Measurements from ENCODE around the gene ALK.

ALK gene

DNA sequence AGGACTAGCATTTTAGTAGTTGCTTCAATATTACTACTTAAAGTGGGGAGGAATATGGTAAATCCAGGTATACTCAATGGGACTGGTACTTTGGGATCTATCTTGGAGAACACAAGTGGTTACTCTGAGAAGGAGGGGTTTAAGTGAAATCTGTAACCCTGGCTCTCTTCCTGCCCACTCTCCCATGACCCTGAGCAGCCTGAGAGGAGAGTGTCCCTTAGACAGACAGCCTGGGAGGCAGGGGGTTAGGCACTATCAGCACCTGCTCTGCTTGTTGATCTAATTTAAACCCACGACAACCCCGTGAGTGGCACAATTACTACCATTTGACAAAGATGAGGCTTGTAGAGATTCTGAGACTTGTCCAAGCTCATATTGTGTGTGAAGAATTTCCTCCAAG is 395.5 kb downstream of the ALK start:
- DNase-seq, result no peak

DNA sequence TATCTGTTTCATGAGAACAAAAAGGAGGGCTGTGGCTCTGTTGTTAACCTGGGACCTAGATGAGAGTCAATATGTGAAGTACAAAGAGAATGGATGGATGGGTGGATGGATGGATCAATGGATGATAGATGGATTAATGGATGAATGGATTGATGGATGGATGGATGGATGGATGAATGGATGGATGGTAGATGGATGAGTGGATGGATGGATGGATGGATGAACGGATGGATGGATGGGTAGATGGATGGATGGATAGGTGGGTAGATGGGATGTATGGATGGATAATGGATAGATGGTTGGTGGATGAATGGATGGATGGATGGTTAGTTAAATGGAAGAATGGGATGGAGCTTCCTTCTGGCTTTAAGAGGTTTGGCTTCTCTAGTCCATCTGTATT is 396.7 kb downstream of the ALK start:
- DNase-seq, result no peak

DNA sequence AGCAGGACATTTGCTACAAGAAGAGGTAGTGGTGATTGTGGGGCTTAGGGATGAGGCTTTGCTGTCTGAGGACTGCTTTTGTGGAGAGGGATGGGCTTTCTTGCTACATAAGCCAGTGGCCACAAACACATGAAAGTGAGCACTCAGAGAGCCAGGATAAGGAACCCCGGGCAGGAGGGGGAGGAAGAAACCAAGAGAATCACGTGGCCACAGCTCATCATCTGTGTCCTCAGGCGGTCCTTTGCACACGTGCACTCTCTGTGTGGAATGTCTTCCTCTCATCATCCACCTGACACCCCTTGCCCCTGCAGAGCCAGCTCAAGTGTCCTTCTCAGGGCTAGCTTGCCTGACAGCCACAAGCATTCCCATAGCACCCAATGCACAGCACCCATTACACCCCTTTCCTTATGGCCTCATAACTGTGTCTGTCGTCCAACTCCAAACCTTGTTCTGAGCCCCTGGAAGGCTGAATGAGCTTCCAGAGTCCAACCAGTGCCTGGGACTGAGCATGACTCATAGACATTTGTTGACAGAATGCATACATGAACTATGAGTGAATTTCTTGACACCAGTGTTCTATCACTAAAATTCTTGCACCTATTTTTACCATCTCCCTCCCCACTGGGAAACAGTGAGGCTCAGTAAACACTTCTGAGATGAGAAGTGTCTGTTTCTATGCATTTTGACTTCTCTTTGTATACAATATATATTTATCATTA is 398.3 kb downstream of the ALK start:
- no peak for DNase-seq

DNA sequence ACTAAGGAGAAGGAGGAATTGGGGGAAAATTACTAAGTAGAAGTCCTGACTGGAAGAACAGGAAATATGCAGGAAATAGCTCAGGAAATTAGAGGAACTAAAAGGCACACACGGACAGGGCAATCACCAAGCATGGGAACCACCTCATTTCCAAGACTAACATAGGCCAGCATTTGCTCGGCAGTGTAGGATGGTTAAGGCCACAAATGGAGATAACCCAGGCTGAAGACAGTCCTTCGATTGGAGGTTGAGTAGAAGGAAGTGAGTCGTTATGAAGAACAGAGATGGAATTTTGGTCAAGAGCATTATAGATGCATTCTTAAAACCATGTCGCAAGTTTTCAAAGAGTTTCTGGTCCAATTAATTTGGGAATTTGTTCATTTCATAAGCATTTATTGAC is 401.4 kb downstream of the ALK start:
- no peak for DNase-seq

DNA sequence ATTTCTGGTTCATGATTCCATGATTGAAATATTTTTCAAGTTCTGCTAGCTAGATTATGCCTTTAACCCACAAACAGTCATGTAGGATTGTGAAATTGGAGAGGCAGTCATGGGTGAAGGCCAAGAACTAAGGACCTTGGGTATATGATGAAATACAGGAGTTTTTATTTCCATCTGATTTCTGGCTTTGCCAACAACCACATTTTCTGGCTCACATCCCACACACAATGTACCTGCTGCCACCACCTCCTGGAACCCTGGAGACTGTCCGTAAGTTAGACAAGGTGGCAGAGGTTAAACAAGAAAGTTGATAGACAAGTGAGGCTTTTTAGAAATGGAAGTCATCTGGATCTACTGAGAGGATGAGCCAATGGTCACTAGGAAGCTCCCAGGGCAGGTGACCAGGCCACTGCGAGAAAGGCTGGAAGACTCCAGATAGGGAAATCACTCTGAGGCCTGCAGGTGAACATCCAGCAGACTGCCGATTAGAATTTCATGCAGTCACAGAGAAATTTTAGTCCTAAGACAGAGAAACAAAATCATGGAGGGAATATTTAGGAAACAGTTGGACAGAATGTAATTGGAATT is 402.0 kb downstream of the ALK start:
- DNase-seq, result no peak

DNA sequence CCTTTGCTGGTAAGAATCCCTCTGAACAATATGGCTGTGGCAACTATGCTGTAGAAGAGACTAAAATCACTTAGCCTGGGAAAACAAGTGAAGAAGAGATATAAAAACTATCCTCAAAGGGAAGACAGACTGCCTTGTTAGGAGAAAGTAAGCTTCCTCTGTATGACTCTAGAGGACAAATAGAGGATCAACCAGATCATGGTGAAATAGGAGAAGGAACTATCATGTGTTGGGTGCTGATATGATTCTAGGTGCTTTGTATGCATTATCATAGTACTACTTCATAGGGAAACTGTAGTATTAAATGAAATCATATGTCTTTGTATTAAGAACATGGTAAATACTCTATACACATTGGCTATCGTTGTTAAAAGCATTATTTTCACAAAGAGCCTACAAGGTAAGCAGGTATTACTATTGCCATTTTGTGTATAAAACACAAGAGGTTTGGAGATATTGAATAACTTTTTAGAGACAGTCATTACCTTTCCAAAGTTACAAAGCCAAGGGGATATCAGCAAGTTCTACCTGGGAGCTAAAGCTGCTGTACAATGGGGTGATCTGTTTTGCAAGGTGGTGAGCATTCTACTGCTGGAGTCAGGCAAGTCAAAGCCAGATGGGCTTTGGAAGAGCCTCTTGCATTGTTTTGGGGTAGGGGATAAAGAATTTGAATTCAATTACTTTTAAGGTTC is 402.6 kb downstream of the ALK start:
- no peak for DNase-seq

DNA sequence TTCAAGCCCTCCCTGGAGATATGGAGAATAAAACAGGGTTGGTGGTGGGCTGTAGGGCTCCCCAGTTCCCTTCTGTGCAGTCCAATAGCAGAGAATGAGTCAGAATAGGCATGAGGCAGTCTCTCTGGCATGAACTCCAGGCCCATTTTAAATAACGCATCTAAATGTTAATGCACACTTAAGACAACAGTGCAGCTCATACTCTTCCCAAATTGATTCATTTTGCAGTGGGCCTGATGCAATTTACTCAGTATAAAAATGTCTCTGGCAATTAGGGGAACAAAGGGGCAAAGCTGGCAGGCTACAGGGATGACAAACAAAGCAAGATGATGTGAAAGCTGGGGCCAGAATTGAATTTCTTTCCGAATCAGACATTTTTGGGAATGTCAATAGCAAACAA is 403.4 kb downstream of the ALK start:
- DNase-seq, result no peak

DNA sequence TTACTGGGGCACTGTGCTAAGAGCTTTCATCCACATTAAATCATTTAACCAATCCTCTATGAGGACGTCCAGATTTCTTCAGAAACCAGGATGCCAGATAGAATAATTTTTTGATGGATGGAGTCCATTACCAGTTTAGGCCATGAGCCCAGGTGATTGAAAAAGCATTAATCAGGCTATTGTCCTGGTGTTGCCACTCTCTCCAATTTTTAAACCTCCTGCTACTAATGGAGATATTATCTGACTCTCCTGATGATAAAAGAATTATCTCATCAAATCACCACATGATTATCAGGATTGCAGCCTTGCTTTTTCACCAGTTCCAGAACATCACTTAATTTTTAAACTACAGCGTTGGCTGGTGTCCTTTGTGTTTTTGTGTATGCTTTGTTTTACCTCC is 404.0 kb downstream of the ALK start:
- no peak for DNase-seq

DNA sequence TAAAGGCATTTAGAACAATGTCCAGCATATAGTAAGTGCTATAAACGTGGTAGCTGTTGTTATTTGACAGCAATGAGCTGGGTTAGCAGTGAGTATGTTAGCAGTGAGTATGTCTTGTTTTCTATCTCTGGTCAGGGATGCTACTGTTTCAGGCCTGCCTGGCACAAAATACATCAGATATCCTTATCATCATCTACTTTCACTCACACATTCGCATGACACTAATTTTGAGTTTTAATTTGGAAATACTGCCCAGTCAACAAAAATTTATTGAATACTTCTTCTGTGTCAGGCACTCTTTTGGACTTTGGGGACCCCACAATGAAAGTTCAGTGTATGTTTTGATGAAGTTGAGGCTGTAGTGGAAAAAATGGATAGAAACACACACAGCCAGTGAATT is 404.6 kb downstream of the ALK start:
- no peak for DNase-seq

DNA sequence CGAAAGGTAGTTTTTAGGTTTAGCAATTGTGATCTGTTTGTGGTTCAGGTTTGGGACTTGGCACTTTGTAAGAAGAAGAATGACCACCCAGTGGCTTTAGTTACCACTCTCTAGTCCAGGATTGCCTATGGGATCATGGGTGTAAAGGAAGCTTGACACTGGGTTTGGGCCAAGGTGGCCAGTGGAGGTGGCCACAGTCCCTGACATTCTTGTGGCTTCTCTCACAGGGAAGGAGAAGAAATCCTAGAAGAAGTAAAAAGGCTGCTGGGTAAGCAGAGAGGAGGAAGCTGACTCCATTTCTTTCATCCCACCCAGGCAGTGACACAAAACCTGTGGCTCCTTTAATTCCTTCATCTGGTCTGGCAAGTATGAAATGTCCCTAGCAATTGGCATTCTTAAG is 411.5 kb downstream of the ALK start:
- DNase-seq, result no peak

DNA sequence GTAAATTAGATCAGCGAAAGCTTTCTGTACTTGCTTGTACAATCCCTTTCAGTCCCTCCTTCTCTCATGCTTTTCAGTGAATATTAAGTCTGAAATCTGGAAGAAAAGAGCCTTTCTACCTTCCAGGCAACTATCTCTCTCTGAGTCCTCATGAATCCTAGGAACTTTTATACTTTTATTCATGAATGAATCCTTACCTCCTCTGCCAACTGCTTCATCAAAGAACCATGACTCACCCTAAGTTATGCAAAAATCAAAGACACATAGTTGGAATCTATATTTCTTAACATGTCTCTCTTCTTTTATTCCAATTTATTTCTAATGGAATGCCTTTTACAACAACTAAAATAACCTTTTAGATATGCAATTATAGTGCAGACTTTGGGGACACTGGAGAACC is 412.0 kb downstream of the ALK start:
- no peak for DNase-seq

DNA sequence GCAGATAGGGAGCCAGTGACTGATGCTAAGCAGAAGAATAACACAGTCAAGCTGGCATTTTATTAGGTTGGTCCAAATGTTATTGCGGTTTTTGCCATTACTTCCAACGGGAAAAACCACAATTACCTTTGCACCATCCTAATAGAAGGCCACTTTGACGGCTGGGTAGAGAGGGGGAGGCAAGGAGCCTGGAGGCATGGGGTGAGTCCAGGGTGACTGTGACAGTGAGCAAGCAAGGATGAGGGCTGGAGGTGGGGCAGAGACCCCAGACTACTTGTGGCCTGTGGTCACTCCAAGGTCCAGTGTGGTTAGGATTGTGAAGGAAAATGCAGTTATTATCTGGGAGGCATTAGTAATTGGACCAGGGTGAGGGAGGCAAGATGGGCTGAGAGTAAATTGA is 416.6 kb downstream of the ALK start:
- DNase-seq, result no peak

DNA sequence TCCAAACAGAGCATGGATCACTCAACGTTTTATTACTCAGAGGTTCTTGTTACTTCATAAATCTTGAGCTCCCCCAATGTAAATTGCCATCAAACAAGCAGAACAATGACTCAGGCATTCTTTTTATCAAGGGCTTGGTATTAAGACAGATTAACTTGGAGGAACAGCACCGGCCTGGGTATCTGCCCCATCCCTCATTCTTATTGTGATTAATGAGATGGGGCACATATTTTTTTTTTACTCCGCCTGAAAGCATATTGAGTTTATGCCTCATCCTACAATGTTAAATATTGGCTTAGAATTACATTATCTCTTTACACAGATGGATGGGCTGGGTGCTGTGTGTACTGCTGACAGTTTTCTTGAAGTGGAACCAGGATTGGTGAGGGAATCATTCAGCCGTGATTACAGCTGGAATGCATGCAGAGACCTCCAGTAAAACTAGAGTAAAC is 418.9 kb downstream of the ALK start:
- no peak for DNase-seq

DNA sequence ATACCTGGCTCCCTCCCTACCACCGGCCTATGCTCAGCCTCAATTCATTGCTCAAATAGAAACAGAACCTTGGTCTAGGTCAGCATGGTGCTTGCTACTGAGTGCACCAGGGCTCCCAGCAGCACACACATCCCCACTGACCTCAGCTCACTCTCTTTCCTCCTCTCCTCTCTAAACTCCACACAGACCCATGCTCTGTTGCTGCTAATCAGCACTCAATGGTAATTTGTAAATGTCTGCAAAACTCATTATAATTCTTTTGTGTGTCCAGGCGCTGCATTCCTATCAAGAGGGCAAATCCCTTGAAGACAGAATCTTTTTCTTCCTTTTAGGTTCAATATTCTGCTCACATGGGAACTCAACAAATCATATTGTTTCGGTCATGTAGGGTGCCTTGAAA is 424.0 kb downstream of the ALK start:
- no peak for DNase-seq

DNA sequence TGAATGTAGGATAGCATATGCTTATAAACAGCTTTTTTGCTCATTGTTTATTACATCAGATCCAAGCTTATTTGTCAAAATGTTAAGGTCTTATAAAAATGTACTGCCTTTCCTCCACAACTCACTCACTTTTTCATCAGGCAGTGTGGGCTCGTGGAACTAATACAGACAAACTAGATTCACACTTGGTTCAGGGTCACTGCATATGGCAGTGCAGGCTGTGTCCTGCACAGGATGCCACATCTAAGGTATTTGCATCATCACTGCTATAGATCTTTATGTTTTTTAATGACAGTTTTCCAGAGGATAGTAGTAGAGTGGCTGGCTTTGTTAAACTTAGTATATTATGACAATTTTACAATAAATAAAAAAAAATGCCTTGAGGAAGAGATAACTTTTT is 425.2 kb downstream of the ALK start:
- no peak for DNase-seq

DNA sequence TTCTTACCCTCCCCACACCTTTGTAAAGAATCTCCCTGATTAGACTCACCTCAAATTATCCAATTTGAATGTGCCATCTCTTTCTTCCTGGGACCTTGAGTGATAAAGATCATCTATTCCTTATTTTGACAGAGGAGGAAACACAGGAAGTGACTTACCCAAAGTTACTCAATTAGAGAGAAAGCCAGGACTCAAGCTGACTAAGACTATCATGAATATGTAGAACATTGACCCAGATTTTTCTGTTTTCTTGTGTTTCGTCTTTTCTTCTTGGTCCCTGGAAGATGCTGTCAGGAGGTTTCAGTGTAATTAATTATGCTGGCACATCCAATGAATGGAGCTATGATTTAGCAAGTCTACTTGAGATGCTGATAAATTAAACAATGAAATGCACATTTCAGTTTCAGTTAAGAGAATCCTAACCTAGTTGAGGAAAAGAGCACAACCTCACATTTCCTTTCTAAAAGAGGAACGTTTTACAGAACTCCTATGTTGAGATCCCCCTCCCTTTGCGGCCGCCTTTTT is 425.8 kb downstream of the ALK start:
- DNase-seq, result no peak

DNA sequence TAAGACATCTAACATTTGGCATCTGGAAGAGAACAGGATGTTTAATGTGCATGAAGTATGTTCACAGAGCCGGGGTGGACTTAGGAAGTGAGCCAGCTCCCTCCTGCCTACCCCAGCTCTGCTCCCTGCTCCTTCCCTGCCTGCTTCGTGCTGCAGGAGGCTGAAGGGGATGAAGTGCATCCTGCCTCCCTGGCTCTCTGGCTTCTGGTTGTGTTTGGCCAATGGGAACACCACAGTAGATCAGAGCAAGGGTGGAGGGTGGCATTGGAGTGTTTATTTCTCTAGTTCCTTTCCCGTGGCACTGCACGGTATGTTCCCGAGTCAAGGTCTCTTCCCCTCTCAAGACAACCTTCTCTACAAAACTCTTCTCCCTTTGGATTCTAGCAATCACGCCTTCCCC is 426.3 kb downstream of the ALK start:
- DNase-seq, result no peak

DNA sequence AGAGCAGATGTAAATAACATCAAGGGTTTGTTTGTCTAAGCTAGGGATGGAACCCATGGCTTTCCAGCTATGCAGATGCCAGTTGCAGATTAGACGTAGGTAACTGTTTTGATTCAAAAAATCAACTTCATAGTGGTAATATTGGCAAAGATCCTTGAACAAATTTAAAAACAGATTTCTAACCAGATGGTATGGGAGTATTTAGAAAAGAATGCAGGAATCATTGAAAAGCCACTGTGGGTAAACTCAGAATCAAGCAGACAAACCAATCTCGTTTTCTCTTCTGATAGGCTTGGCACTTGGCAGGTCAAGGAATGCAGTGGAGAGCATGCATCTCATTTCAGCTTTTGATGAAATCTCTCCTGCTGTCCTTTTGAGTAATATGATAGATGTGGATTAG is 428.7 kb downstream of the ALK start:
- DNase-seq, result no peak

DNA sequence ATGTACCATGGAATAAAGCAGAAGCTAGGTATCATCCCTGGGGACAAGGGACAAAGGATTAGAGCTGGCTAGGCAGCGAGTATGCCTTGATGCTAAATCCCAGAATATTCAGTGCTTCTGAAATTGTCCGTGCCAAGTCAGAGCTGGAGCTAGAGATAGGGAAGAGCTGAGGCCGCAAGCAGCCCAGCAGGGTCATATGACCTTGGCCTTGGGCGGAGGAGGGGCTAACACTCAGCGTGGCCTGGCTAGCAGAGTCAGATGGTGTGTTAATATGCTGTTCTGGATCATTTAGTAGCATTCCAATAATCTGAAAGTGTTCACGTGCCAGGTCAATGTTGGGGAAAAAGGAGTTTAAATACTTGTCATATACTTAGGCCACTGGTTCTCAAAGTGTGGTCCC is 431.3 kb downstream of the ALK start:
- DNase-seq, result no peak

DNA sequence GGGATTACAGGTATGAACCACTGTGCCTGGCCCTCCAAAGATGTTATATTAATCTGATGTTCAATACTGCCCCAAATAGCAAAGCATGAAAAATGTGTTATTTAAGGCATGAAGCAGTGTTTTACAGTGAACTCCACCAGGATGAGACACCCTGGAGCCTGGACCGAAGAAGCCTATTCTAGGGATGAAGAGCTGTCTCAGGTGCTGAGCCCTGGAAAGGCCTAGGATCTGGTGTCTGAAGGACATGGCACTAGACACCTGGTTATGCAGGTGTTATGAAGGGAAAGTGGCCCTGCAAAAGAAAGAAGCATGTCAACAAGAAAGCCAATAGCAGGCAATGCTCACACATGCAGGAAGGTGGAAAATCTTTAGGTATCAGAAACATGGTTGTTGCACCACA is 431.8 kb downstream of the ALK start:
- no peak for DNase-seq

DNA sequence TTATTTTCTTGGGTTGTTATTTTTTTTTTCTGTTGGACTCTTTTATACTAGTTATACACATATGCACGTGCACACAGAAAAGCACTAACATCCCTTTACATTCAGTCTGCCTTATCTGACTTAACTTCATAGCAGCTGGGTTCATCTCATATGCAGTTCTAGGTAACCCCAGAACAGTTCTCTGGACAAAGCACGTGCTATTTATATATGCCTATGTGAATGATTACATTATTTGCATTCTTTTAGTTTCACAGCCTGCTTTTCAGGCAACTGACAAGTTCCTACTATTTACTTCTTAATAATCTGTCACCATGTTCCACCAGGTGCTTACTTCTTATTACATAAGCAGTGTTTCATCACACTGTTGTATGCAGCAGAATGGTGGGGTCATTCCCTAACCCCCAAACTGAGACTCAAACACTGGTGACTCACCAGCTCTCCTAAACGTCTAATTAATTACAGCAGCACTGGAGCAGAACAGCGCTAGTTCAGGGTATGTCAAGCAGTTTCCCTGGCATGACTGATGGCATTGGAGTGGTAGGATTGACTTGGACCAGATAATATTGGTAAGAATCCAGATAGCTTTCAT is 433.3 kb downstream of the ALK start:
- no peak for DNase-seq

DNA sequence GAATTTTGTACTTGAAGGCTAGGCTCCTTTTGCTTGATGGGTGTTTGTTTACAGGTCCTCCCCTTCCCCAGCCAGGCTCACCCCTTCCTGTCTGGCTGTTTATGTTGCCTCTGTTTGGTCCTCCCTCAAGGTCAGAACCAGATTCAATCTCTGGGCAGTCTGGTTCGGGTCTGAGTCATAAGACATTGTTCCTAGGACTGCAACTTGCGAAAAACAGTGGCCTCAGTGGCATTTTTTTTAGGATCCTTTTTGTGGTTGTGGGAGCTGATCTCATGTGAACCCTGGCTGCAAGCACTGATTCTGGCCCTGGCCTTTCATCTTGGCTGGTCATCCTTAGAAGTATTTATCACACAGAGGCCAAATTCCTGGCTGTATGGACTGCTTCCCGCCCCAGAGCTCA is 435.8 kb downstream of the ALK start:
- DNase-seq, result no peak

DNA sequence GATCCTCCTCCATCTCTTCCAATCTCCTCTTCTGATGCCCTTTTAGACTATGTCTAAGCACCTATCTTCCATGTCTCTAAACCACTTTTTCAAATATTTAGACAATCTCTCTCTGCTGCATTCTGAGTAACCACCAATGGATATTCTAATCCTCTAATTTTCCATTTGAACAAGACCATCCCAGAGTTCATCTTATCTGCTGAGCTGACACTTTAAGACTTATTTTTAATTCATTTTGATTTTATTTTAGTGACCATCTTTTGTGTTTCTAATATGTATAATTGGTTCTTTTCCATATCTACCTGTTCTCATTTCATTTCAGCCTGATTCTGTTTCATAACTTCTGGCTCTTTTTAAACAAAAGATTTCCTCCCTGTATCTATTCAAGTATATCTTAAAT is 436.3 kb downstream of the ALK start:
- DNase-seq, result no peak

DNA sequence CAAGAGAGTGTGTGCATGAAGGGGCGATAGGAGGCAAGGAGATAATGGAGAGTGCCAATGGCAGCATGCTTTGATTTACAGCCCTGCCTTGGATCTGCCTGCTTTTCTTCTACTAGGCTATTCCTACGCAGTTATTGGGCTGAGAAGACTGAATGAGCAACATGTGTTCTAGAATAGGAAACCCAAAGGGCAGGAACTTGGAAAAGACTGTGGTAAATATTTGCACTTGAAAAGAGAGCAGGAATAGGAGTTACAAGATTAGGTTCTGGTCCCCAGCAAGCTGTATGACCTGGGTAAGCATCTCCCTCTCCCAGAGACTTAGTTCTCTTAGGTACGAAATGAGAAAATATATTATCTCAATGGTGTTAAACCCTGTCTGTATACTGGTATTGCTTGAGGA is 438.5 kb downstream of the ALK start:
- no peak for DNase-seq

All from NCI-H1436 treated with DMSO at 0.1 percent for 48 hours (cell line).